Measurements from ENCODE around the gene CRAMP1.

Gene CRAMP1

GRCh38 chr16:1632638-1632970 lies 20.4 kb downstream of the CRAMP1 start:
- no peak for DNase-seq (ENCODE audit: low spot score)

DNA sequence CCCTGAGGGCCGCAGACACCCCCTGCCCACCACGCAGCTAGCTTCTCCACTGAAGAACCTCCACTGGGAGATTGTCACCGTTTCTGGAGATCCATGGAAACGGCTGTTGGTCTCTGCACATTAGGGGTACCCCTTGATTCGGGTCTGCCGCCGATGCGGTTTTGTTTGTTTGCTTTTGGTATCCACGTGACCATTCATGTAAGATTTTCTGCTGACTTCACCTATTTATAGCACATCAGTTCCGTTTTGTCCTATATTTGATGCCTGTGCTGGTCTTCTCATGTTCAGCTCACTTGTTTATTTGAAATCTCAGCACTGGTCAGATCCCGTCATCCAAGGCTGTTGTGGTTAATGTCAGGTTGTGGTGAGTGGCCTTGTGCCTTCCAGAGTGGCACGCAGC lies 21.1 kb downstream of the CRAMP1 start:
- no peak for DNase-seq (ENCODE audit: low spot score)

DNA sequence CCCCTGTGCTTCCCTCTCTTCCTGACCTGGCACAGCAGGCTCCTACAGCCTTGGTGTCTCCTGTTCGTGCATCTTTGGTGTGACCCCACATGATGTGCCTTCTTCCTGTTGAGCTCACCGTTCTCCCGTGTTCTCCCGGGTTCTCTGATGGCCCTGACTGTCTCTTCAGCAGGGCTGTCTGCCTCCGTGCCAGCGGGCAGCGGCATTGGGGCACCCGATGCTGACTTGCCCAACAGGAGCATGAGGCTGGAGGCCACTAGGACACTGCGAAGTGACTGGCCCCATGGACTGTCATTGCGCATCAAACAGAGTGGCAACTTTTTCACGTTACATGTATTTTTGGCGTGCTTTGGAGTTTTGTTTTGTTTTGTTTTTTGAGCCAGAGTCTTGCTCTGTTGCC lies 22.4 kb downstream of the CRAMP1 start:
- no peak for DNase-seq (ENCODE audit: low spot score)

DNA sequence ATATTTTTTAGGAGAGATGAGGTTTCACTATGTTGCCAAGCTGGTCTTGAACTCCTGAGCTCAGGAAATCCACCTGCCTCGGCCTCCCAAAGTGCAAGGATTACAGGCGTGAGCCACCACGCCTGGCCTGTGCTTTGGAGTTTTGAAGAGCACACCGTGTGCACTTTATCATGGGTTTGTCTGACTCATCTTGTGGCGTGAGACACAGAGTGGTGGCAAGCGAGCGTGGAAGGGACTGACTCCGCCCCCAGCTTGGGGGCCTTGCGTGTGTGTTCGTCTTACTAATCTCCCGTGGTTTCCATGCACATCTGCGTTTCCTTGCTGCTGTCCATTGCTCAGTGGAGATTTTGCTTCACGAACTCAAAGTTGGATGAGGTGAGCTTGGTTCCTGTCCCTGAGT lies 22.9 kb downstream of the CRAMP1 start:
- no peak for DNase-seq (ENCODE audit: low spot score)

- DNase-seq (ENCODE audit: low spot score), result peak; percentile 95
These were observed 25.4 kb downstream of the CRAMP1 start for GRCh38 chr16:1637526-1637925.

- DNase-seq (ENCODE audit: low spot score), result no peak
These were observed 26.6 kb downstream of the CRAMP1 start for GRCh38 chr16:1638757-1639156.

DNA sequence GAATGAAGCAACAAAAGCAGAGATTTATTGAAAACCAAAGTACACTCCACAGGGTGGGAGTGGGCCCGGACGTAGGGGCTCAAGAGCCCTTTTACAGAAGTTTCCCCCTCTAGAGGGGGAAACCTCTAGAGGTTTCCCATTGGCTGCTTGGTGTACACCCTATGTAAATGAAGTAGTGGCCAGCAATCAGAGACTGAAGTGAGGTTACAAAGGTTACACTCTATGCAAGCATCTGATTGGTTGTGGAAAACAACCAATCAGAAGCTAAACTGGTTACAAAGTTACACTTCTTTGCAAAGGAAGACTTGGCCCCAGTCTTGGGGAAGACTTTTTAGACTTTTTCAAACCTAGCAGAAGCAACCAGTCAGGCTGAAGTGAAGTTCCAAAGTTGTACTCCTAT lies 27.1 kb downstream of the CRAMP1 start:
- no peak for DNase-seq (ENCODE audit: low spot score)

DNA sequence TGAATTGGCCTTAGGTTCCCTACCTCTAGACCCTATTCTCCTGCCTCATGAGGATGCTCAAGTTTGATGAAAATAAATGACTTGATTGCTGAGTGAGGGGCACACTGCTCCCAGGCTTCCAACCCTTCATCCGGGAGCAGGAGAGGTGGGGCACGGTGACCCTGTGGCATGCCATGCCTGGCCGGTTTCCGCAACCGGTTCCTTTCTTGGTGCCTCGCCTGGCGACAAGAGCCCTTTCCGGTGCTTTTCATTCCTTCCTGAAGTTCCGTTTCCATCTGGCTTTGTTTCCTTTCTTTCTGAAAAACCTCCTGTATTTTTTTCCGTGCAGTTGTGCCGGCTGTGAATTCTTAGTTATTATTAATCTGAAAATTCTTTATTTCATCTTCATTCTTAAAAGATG lies 27.7 kb downstream of the CRAMP1 start:
- peak; percentile 26 for DNase-seq (ENCODE audit: low spot score)

DNA sequence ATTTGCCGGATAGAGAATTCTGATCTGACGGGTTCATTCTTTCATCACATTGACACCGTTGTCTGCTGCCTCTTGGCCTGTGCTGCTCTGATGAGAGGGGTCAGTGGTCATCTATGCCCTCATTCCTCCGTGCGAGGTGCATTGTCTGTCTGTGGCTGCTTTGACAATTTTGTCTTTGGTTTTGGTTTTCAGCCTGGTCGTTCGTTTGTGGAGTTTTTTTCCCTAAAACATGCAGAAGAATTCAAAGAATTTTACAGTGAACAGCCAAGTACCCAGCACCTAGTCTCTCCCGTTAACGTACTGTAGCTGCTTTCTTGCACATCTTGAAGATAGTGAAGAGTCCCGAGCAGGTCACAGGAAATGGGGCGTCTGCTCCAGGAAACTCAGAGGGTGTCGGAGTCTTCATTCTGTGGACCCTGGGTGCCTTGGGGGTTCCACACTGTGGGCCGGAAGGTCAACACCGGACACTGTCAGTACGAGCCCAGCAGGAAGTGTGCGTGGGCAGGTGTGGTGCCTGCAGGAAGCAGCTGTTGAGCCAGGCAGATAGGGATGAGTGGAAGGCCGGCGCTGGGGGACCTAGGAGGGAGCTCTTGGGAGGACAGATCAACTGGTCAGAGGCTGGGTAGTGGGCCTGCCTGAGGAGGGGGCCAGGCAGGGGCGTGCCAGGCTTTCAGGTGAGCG lies 28.2 kb downstream of the CRAMP1 start:
- DNase-seq (ENCODE audit: low spot score), result no peak

GRCh38 chr16:1641261-1641660 lies 29.1 kb downstream of the CRAMP1 start:
- no peak for DNase-seq (ENCODE audit: low spot score)

DNA sequence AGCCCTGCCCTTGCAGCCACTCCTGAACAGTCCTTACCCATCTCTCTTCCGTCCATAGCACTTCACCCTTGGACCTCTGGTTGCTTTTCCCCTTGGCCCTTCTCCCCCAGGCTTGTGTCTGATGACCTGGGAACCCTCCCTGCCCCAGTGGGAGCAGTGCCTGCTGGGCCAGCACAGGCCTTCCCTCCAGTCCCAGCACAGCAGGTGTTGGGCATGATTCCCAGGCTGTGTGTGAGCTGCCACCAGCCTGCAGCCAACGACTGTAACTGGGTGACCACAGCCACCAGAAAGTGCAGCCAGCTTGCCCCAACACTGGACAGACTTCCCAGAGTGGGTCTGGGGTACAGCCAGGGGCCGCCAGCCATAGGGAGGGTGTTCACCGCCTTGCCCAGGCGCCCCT lies 30.0 kb downstream of the CRAMP1 start:
- DNase-seq (ENCODE audit: low spot score), result peak; percentile 39

GRCh38 chr16:1642753-1643152 lies 30.6 kb downstream of the CRAMP1 start:
- no peak for DNase-seq (ENCODE audit: low spot score)

GRCh38 chr16:1643521-1643920 lies 31.4 kb downstream of the CRAMP1 start:
- DNase-seq (ENCODE audit: low spot score), result peak; percentile 97

DNA sequence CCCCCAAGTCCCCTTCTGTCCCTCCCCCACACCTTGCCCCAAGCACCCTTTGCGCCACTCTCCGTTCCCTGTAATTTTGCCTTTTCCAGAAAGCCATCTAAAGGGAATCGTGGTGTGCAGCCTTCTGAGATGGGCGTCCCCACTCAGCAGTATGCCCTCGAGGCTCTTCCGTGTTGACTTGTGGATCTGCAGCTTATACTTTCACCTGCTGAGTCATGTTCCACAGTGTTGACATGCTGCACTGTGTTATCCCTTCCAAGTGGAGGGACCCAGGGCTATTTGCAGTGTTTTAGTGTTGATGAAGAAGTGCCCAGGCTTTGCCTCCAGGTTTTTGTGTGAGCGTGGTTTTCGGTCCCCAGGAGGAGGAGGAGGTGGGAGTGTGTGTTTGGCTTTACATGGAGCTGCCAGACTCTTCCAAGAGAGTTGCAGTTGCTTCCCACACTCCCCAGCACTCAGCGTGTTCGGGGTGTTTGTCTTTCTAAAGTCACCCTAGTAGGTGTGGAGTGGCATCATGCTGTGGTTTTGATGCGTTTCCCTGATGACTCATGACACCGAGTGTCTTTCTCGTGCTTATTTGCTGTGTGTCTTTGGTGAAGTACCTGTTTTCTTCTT lies 33.9 kb downstream of the CRAMP1 start:
- DNase-seq (ENCODE audit: low spot score), result no peak

DNA sequence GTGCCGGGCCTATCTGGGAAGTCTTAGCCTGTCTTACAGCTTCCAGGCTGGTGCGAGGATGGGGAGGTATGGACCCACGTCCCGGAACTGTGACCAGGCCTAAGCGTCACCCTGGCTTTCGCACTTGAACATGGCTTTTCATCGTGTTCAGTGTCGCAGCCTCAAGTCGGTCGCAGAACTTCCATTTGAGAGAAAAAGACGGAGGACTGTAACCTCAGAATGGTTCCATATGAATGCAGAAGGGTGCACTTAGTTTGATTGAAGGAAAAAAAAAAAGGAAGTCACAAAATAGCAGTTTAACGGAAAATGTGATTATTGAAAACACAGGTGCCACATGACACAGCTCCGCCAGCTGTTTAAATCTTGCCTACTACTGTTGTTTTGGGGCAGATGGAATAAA lies 35.7 kb downstream of the CRAMP1 start:
- DNase-seq (ENCODE audit: low spot score), result no peak

- DNase-seq (ENCODE audit: low spot score), result peak; percentile 60
These were observed 38.0 kb downstream of the CRAMP1 start for GRCh38 chr16:1650131-1650530.

GRCh38 chr16:1651094-1651973 lies 39.2 kb downstream of the CRAMP1 start:
- no peak for DNase-seq (ENCODE audit: low spot score)

- DNase-seq (ENCODE audit: low spot score), result no peak
These were observed 39.8 kb downstream of the CRAMP1 start for GRCh38 chr16:1651974-1652312.

GRCh38 chr16:1653023-1653422 lies 40.9 kb downstream of the CRAMP1 start:
- DNase-seq (ENCODE audit: low spot score), result no peak

- DNase-seq (ENCODE audit: low spot score), result no peak
These were observed 42.5 kb downstream of the CRAMP1 start for GRCh38 chr16:1654505-1655268.

DNA sequence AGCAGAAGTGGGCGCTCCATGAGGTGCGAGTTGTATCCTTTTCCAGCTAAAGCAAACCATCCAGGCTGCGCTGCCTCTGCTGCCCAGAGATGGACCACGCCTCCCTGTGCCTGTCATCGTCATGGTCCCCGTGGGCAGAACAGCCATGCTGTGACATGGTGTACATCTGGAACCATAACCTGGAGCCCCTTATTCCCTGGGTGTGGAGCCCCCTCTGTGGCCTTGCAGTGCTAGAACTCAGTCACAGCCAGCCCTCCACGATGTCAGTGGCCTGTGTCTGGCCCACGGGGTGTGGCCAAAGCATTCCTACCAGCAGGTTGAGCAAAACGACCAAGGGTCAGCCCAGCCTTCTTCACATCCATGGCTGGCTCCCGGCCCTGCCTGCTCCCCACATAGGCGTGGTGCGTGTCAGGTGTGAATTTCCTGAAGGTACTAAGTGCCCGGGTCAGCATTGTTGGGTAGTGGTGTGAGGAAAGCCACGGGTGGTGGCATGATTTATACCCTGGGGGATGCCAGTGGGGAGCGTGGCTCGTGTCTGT lies 43.2 kb downstream of the CRAMP1 start:
- no peak for DNase-seq (ENCODE audit: low spot score)

Measured in cerebellar cortex (tissue), 1 donor.